ENCODE results near the gene ANTXRL.
"Not testable (repeated sequence)": the region's sequence is repeated elsewhere in the genome, so short reads cannot be mapped to it uniquely, and the experiment has no call there.

ANTXRL gene

DNA sequence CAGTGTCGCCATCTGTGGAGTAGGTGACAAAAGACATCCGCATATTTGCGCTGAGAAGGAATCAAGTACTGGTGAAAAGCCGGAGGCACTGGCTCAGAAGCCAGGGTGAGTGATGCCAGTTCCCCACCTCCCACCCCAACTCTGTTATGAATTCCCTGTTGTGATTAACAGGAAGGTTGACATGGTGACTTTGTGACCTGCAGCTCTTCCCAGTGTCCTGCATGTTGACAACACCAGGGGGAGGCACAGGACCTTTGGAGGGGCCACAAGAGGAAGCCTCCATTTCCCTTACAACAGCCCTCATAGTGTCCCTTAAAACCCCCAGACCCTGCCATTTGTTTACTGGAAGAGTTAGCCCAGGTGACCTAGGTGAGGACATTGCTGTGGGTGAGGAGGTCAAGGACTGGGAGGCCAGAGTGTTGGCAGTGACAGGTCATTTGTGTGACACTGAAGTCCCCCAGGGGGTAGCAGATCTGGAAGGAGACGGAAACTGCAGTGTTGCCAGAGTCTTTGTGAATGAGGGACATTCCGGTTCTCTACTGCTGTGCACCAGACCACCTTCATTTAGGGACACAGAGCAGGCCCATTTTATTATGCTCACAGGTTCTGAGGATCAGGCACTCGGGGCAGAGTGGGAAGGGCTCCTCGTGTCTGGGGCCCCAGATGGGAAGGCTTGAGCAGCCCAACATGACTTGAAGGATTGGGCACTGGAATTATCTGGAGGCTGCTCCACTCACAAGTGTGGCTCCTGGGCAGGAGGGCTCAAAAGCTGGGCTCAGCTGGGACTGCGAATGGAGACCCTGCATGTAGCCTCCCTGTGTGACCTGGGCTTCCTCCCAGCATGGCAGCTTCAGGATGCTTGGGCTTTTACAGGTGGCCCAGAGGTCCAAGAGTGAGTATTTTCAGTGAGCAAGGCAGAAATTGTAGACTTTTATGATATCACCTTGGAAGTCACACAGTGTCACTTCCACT is 13.0 kb upstream of the ANTXRL start:
- no peak overlapping the region for H3K27ac ChIP-seq (ENCODE audit: insufficient read depth, low read length, poor library complexity, severe bottlenecking)
- H3K9me3 ChIP-seq (ENCODE audit: control insufficient read depth, low read length), result no peaks in the 10 kb centered on the region
- H3K4me3 ChIP-seq (ENCODE audit: insufficient read depth, low read depth, low read length, poor library complexity, severe bottlenecking), result no peak overlapping the region
- no peaks in the 10 kb centered on the region for H3K36me3 ChIP-seq (ENCODE audit: control insufficient read depth, insufficient read depth, low read length)
- no peaks in the 10 kb centered on the region for H3K27me3 ChIP-seq (replicated peaks; ENCODE audit: control insufficient read depth, insufficient read depth, low read length, poor library complexity, severe bottlenecking)
- peaks cover 34% of the 10 kb centered on the region for H3K4me1 ChIP-seq (ENCODE audit: control insufficient read depth, insufficient read depth, low read length, poor library complexity, severe bottlenecking)
- DNase-seq, result no peak

DNA sequence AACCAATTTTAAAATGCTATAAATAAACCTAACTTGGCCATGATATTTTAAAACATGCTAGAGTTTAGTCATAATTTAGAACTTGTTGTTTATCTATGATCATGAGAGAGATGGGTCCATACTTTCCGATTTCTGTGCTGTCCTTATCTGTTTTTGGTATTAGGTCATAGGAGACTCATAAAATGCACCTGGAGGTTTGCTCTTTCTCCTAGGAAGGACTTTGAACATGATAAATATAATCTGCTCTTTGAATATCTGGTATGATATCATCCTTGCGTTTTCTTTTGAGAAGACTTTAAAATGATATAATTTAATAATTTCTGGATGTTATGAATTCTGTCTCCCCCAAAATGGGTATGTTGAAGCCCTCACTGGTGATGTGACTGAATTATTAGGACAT is 9.0 kb upstream of the ANTXRL start:
- Histone ChIP-seq H3K4me1 (ENCODE audit: control insufficient read depth, insufficient read depth, low read length, poor library complexity, severe bottlenecking) (peaks cover 6% of the 10 kb centered on the region), H3K27ac (ENCODE audit: insufficient read depth, low read length, poor library complexity, severe bottlenecking) (no peak overlapping the region), H3K36me3 (ENCODE audit: control insufficient read depth, insufficient read depth, low read length) (no peaks in the 10 kb centered on the region), H3K4me3 (ENCODE audit: insufficient read depth, low read depth, low read length, poor library complexity, severe bottlenecking) (no peak overlapping the region), H3K9me3 (ENCODE audit: control insufficient read depth, low read length) (no peaks in the 10 kb centered on the region), H3K27me3 (replicated peaks; ENCODE audit: control insufficient read depth, insufficient read depth, low read length, poor library complexity, severe bottlenecking) (no peaks in the 10 kb centered on the region)
- no peak for DNase-seq

DNA sequence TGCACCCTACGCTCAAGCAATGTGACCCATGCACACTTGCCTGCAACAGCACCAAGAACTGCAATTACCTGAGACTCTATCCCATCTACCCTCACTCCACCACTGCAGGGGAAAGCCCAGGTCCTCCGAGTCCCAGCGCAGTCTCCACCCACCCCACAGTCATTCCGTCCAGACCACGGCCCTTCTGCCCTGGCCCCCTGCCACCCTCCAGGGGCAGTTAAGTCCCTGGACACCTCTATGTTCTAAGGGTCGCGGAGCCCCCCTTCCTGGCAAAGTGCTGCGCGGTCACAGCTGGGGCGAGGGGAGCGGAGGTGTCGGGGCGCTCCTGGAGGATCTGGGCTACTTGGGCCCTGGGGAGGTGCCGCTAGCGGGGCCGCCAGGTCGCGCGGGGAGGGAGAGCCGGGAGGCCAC is 4.4 kb upstream of the ANTXRL start:
- H3K27me3 ChIP-seq (replicated peaks; ENCODE audit: control insufficient read depth, insufficient read depth, low read length, poor library complexity, severe bottlenecking); DNase-seq; H3K4me1 ChIP-seq (ENCODE audit: control insufficient read depth, insufficient read depth, low read length, poor library complexity, severe bottlenecking); H3K9me3 ChIP-seq (ENCODE audit: control insufficient read depth, low read length); H3K36me3 ChIP-seq (ENCODE audit: control insufficient read depth, insufficient read depth, low read length); H3K27ac ChIP-seq (ENCODE audit: insufficient read depth, low read length, poor library complexity, severe bottlenecking): not testable (repeated sequence)
- H3K4me3 ChIP-seq (ENCODE audit: insufficient read depth, low read depth, low read length, poor library complexity, severe bottlenecking), result peak overlapping the region; percentile 72

DNA sequence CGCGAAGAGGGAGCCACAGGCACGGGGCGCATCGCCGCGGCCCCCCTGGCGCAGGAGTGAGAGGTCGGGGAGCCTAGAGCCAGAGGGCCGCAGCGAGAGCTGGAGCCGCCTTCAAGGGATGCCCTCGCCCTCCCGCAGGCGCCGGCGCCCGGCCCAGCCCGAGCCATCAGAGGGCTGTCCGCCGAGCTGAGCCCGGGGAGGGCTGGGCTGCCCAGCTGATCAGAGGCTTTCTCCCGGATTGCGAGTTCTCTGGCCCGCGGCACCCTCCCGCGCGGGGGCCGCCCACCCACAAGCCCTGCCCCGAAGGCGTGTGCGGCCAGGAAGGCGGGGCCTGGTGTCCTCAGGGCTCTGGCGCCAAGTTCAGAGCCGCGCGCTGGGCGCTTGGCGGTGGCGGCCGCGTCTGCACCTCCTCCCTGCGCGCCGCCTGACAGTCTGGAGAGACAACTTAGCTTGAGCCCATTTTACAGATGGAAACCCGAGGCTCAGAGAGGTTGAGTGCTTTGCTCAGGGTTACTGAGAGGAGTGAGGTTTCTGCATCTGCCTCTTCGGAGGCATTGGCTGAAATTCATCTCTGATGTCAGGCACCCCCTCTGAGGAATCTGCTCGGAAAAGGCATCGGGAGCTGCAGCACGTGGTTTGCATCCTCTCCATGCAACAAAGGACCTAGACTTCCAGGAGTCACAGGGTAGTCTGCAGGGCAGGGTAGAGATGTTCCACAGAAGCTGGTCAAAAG is 3.8 kb upstream of the ANTXRL start:
- Histone ChIP-seq H3K27ac (ENCODE audit: insufficient read depth, low read length, poor library complexity, severe bottlenecking) (peak overlapping the region; percentile 38), H3K27me3 (replicated peaks; ENCODE audit: control insufficient read depth, insufficient read depth, low read length, poor library complexity, severe bottlenecking) (no peaks in the 10 kb centered on the region), H3K4me3 (ENCODE audit: insufficient read depth, low read depth, low read length, poor library complexity, severe bottlenecking) (peak overlapping the region; percentile 72), H3K36me3 (ENCODE audit: control insufficient read depth, insufficient read depth, low read length) (no peaks in the 10 kb centered on the region), H3K9me3 (ENCODE audit: control insufficient read depth, low read length) (no peaks in the 10 kb centered on the region), H3K4me1 (ENCODE audit: control insufficient read depth, insufficient read depth, low read length, poor library complexity, severe bottlenecking) (peaks cover 4% of the 10 kb centered on the region)
- peak; percentile 49 to 64 (median 58) for DNase-seq

DNA sequence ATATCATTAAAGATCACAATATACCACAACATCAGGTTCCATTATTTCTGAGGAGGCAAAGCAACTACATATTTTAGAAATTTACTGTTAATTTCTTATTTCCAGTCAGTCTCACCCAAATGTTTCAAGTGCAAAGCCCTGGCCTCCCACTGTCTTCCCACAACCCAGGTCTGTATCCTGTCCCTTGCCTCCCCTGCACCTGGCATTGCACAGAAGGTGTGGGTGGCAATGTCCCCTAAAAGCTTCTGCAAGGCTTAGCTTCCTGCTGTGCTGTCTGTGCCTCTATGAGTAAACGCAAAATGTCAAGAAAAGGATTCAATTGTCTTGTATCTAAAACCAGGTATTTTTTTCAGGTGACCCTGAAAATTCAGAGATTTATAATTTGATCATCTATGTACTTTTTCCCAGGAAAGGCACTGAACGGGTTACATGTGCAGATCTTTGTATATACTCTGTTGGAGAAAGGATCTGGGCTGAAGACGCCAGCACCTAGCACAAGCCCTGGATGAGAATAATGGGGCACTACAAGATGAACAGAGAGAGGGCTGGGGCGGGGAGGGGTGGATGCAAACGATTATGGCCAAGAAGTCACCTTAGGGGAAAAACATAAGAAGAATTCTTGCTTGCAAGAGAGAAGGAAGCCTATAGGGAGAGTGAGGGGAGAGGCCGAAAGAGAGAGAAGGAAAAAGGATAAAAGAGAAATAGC is 3.1 kb upstream of the ANTXRL start:
- H3K4me3 ChIP-seq (ENCODE audit: insufficient read depth, low read depth, low read length, poor library complexity, severe bottlenecking), result peak overlapping the region; percentile 66
- DNase-seq, result no peak

DNA sequence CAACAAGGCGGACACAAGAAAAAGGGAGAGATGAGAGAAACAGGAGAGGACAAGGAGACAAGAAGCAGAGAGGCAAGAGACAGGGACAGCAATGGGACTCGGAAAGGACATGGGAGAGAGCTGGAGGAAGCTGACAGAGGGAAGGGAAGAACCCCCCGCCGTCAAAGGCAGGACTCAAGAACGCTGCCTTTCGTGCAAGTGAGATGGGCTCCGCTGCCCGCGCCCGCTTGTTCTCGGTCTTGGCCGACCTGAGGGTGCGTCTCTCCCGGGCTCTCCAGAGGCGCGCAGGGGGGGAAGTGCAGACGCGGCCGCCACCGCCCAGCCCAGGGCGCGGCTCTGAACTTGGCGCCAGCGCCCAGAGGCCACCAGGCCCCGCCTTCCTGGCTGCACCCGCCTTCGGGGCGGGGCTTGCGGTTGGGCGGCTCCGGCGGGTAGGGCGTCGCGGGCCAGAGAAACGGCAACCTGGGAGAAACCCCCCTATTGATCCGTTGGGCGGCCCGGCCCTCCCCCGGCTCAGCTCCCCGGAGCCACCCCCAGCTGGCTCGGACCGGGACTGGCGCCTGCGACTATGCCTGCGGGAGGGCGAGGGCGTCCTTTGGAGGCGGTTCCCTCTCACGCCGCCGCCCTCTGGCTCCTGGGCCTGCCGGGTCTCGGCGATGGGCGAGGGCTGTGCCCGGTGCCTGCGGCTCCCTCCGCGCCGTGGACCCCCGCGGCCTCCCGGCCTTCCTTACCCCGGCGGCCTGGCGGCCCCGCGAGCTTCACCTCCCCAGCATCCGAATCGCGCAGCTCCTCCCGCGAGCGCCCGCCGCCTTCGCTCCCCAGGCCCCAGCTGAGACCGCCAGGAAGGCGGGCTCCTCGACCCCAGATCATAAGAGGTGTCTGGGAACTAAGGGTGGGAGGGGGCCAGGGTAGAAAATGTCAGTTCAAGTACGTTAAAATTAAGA is 2.2 kb upstream of the ANTXRL start:
- peak; percentile 67 to 77 (median 70) for DNase-seq
- no peaks in the 10 kb centered on the region for H3K36me3 ChIP-seq (ENCODE audit: control insufficient read depth, insufficient read depth, low read length)
- H3K9me3 ChIP-seq (ENCODE audit: control insufficient read depth, low read length), result no peaks in the 10 kb centered on the region
- peaks cover 4% of the 10 kb centered on the region for H3K4me1 ChIP-seq (ENCODE audit: control insufficient read depth, insufficient read depth, low read length, poor library complexity, severe bottlenecking)
- H3K27ac ChIP-seq (ENCODE audit: insufficient read depth, low read length, poor library complexity, severe bottlenecking), result peak overlapping the region; percentile 50
- H3K27me3 ChIP-seq (replicated peaks; ENCODE audit: control insufficient read depth, insufficient read depth, low read length, poor library complexity, severe bottlenecking), result no peaks in the 10 kb centered on the region
- peak overlapping the region; percentile 66 for H3K4me3 ChIP-seq (ENCODE audit: insufficient read depth, low read depth, low read length, poor library complexity, severe bottlenecking)

More for the DNA sequence above, 3.1 kb upstream of the ANTXRL start:
- Histone ChIP-seq H3K36me3 (ENCODE audit: control insufficient read depth, insufficient read depth, low read length) (no peaks in the 10 kb centered on the region), H3K27ac (ENCODE audit: insufficient read depth, low read length, poor library complexity, severe bottlenecking) (no peak overlapping the region), H3K9me3 (ENCODE audit: control insufficient read depth, low read length) (no peaks in the 10 kb centered on the region), H3K4me1 (ENCODE audit: control insufficient read depth, insufficient read depth, low read length, poor library complexity, severe bottlenecking) (peaks cover 4% of the 10 kb centered on the region), H3K27me3 (replicated peaks; ENCODE audit: control insufficient read depth, insufficient read depth, low read length, poor library complexity, severe bottlenecking) (no peaks in the 10 kb centered on the region)

DNA sequence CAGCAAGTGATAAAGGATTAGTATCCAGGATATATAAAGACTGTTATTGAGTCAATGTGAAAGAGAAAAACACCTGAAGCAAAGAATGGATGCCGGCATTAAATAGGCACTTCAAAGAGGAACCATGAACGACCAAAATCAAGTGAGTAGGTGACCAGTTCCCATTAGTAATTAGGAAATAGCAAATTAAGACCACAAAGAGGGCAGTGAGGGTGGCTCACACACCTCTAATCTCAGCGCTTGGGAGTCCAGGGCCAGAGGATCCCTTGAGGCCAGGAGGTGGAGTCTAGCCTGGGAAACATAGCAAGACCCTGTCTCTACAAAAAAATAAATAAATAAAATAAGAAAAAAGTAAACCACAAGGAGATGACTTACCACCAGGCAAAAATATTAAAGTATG is 1.5 kb upstream of the ANTXRL start:
- Histone ChIP-seq H3K27me3 (replicated peaks; ENCODE audit: control insufficient read depth, insufficient read depth, low read length, poor library complexity, severe bottlenecking) (no peaks in the 10 kb centered on the region), H3K4me1 (ENCODE audit: control insufficient read depth, insufficient read depth, low read length, poor library complexity, severe bottlenecking) (peaks cover 4% of the 10 kb centered on the region), H3K27ac (ENCODE audit: insufficient read depth, low read length, poor library complexity, severe bottlenecking) (no peak overlapping the region), H3K4me3 (ENCODE audit: insufficient read depth, low read depth, low read length, poor library complexity, severe bottlenecking) (peak overlapping the region; percentile 66), H3K36me3 (ENCODE audit: control insufficient read depth, insufficient read depth, low read length) (no peaks in the 10 kb centered on the region), H3K9me3 (ENCODE audit: control insufficient read depth, low read length) (no peaks in the 10 kb centered on the region)
- DNase-seq, result no peak

DNA sequence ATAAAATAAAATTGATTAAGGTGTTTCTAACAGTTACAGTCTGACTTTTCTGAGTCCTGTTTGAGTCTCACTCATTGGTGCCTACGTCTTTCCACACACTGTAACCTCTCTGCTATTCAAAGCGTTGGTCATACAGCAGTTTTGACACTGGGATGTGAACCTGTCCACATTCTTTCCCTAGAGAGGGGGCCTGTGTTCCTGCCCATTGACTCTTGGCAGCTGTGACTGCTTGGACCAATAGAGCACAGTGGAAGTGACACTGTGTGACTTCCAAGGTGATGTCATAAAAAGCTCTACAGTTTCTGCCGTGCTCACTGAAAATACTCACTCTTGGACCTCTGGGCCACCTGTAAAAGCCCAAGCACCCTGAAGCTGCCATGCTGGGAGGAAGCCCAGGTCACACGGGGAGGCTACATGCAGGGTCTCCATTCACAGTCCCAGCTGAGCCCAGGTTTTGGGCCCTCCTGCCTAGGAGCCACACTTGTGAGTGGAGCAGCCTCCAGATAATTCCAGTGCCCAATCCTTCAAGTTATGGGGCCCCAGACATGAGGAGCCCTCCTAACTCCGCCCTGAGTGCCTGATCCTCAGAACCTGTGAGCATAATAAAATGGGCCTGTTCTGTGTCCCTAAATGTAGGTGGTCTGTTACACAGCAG is 704 bp upstream of the ANTXRL start:
- Histone ChIP-seq H3K4me3 (ENCODE audit: insufficient read depth, low read depth, low read length, poor library complexity, severe bottlenecking) (no peak overlapping the region), H3K27me3 (replicated peaks; ENCODE audit: control insufficient read depth, insufficient read depth, low read length, poor library complexity, severe bottlenecking) (no peaks in the 10 kb centered on the region), H3K27ac (ENCODE audit: insufficient read depth, low read length, poor library complexity, severe bottlenecking) (no peak overlapping the region), H3K4me1 (ENCODE audit: control insufficient read depth, insufficient read depth, low read length, poor library complexity, severe bottlenecking) (peaks cover 4% of the 10 kb centered on the region), H3K9me3 (ENCODE audit: control insufficient read depth, low read length) (no peaks in the 10 kb centered on the region), H3K36me3 (ENCODE audit: control insufficient read depth, insufficient read depth, low read length) (no peaks in the 10 kb centered on the region)
- DNase-seq, result no peak
